HG03064 (cell line): ENCODE measurements around the gene SLC22A31.

Source experiments
- ATAC-seq: cut with Tn5 transposase; IDR thresholded peaks from one replicate; pipeline ENCODE4 v1.9.1; 2021; ENCODE audit warnings: low read depth; ENCODE audit not compliant: unreplicated experiment

SLC22A31 gene

DNA sequence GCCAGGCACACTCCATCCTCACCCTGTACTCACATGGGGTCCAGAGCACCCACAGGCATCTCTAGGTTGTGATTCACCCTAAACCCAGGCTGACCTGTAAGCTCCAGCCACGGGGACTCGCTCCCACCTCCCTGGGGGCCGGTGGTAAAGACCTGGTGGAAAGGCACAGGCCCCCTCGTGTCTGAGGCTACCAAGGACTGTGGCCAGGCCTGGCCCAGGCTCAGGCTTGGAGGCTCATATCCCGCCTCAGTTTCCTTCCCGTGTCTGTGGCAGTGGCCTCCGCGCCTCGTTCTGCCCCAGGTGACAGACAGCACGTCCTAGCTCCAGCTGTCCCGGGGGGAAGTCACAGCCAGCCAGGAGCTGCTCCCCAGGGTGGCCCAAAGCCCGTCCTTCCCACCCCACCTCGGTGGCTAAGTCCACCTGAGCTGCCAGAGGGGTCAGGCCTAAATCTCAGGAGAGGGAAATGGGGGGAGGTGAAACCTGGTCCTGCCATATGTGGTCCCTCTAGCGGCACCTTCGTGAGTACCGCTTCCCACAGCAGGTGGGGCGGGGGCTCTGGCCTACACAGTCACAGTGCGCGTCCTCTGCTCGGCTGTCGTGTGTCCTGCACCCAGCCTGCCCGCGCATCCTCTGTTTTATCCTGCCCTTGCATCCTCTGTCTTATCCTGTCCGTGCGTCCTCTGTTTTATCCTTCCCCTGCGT is 16.2 kb downstream of the SLC22A31 start:
- ATAC-seq = no peak

DNA sequence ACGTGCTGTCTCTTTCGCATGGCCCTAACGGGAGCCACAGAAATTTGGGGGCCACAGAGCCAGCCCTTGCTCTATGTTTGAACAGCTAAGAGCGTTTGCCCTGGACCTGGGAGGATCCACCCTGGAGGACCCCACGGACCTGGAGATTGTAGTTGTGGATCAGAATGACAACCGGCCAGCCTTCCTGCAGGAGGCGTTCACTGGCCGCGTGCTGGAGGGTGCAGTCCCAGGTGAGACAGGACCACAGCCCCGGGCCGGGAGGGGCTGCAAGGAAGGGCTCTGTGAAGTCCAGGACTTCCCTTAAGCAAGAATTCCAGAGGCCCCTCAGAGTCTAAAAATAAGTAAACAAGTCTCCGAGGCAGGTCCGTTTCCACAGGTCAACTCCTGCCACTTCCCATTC is 16.9 kb downstream of the SLC22A31 start:
- no peak for ATAC-seq

DNA sequence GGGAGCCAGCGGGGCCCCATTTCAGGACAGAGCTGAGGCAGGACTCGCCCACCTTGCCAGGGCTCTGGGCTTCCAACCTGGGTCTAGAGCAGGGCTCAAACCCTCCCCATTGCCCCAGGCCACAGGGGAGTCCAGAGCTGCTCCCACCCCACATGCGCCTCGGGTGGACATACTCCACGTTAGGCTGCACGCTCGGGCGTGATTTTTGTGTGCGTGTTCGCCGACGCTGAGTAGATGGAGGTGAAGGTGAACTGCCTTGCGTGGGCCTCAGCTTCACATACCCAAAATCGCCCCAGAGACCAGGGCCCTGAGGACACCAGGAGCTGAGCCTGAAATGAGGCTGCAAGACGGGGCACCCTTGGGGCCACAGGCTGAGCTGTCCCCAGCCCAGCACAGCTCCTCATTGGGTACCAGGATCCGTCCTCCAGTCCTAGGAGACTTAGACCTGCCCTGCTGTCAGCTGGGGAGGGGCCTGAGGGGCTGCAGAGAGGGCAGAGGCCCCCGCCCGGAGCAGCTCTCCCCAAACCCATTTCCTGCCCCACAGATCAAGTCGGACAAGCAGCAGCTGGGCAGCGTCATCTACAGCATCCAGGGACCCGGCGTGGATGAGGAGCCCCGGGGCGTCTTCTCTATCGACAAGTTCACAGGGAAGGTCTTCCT is 20.6 kb downstream of the SLC22A31 start:
- ATAC-seq = no peak

DNA sequence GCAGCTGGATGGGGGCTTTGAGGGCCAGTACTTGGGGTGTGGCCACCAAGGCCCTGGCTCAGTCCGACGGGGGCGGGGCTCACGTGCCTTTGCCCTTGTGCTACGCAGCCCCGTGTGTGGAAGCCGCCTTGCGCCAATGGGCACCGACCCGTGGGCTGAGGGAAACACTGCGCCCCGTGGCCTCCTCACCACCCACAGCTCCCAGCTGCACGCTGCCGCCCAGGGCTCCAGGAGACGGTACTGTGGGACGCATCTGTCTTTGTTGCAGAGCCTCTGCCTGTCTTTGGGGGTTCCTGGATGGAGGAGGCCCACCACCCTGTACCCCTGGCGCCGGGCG is 21.2 kb downstream of the SLC22A31 start:
- ATAC-seq = no peak

DNA sequence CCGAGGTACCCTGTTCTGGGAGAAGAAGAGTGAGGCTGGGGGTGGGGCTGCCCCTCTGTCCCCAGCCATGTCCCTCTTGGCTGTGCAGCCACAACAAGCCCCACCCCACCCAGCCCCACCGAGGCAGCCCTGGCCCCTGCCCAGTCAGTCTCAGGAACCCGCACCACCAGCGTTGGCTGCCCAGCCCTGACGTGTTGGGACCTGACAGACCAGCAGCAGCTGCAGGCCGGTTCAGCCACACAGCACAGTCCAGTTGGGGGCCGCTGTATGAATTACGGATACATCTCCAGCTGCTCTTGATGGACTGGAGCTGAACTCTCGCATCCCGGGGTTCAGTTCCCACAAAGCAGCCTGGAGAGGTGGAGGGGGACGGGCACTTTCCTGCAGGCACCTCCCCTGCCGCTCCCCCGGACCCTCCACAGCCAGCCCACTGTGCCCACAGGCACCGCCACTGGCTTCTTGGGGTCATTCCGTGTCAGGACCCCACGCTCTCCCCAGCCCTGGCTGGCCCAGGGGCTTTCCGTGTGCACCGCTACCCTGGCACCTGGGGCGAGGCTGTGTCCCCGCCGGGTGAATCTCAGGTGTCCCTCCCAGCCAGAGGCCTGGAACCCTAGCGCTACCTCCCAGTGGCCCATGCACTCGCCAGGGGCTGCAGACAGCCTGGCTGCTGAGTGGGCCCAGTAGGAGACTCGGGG is 21.7 kb downstream of the SLC22A31 start:
- no peak for ATAC-seq

DNA sequence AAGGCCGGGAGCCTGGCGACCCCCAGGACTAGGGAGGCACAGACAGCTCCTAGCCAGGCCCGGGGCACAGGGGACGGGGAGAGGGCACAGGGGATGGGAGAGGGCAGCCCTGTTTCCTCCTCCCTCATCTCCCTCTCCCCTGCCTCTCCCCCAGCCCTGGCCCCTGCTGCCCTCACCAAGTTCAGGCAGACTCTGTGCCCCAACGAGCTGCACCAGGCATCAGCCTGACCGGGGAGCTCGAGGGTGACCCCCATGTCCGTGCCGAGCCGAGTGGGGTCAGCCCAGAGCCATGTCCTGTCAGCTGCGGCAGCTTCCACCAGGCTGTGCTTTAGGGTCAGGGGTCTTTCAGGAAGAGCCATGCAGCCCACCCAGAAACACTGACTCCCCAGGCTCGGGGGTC is 22.8 kb downstream of the SLC22A31 start:
- ATAC-seq = no peak

DNA sequence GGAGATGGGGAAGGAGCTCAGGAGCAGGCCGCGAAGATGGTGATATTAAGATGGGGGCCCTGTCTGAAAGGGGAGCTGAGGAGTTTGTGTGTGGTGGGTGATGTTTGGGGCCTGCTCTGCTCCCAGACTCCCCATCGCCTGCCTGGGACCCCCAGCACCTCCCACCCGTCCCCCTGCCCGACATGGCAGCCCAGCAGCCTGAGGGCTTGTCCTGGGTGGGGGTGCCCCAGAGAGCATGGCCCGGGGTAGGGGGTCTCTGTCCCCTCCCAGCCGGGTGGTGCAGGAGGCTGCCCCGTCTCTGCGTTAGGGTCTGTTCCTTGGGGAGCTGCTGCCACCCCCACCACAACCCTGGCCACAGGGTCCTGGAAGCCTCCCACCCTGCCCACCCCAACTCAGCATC is 23.6 kb downstream of the SLC22A31 start:
- no peak for ATAC-seq

DNA sequence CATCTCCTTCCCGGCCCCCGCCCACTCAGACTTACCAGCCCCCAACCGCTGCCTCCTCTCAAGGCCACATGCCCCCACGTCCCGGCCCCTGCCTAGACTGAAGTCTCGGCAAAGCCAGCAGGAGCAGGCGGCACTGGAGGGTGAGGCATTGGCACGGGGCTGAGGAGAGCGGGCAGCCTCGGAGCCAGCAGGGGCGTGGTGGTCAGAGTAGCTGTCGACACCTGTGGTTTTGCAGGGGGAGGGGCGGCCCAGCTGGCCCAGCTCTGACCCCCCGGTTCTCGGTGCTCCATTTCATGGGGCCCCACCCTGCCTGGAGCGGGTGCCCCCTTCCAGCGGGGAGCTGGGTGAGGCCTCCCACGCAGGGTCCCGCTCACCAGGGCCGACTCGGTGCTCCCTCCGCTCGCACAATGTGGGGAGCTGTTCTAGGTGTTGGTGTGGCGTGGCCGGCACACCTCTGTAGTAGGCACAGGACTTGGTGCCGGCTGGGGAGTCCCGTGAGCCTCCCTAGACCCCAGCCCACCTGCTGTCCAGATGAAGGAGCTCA is 24.1 kb downstream of the SLC22A31 start:
- ATAC-seq = no peak

DNA sequence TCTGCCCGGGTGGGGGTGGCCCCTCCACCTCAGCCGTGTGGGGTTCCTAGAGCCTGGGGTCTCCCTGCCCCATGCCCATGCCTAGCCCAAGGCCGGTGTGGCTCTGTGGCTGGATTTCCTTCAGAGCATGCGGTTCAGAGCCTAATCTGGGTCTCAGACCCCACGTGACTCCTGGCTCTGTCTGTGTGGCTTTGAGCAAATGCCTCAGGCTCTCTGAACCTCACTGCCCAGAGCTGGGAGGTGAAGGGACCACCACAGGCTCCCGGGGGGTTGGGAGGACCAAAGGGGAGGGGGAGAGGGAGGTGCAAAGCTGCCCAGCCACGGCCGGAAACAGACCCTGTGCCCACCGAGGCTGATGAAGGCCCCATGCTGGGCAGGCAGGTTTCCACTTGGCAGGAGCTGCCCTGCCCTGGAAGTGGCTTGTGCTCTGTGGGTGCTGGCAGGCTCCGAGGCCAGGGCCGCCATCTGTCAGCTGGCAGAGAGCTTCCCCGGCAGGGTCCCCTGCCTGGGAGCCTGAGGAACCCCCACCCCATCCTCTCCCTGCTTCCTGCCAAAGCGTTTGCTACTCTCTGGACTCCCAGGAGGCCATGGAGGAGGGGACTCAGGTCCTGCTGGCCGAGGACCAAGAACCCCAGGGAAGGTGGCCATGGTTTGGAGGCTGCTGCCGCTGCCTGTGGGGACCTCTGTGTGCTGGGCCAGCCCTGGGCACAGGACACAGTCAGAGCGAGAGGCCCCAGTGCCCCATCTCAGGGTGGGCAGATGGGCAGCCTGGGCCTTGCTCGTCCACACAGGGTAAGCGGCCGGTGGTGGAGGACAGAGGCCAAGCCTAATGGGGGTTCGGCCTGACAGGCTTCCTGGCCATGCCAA is 24.8 kb downstream of the SLC22A31 start:
- no peak for ATAC-seq

DNA sequence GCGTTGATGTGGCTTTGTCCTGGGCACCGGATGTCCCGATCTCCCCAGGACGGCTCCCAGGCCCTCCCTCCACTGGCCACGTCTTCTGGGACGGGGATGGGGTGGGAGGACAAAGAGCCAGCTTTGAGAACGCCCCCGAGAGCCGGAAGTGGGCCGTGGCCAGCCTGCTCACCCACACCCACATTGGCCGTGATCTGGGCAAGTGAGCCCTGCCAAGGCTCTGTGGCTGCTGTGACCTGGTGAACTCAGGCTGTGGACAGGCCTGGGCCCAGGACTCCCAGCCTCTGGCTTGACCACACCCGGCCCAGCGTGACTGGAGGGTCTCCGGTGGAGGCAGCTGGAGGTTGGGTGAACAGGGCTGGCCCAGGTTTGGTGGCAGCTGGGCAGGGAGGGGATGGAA is 25.5 kb downstream of the SLC22A31 start:
- ATAC-seq = no peak

DNA sequence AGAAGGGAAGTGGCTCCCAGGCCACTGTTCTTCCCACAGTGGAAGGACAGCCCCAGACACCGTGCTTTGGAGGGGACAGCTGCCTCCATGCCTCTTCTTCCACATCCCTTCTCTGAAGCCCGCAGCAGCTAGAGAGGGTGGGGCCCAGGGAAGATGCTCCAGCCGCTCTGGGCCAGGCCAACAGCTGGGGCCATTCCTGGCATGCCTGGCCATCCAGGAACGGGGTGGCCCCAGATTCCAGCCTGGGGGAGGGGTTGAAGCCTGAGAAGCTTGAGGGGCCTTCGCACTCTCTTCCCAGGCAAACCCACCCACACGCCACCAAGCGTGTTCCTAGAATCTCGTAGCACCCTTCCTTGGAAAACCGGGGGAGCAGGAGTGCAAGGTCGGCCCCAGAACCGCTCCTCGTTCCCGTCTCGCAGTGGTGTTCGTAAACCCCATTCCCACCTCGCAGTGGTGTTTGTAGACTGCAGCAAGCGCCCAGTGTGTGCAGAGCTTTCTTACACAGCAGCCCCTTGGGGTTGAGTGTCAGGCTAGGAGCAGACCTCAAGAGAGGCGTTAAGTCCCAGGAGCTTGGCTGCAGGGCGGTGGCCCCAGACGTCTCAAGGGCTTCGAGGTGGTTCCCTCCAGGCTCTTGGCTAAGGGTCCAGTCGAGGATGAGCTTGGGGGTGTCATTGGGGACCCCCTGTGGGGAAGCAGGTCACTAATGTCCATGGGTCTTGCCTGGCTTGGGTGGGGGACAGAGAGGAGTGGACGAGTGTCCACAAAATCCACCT is 26.1 kb downstream of the SLC22A31 start:
- ATAC-seq = no peak

DNA sequence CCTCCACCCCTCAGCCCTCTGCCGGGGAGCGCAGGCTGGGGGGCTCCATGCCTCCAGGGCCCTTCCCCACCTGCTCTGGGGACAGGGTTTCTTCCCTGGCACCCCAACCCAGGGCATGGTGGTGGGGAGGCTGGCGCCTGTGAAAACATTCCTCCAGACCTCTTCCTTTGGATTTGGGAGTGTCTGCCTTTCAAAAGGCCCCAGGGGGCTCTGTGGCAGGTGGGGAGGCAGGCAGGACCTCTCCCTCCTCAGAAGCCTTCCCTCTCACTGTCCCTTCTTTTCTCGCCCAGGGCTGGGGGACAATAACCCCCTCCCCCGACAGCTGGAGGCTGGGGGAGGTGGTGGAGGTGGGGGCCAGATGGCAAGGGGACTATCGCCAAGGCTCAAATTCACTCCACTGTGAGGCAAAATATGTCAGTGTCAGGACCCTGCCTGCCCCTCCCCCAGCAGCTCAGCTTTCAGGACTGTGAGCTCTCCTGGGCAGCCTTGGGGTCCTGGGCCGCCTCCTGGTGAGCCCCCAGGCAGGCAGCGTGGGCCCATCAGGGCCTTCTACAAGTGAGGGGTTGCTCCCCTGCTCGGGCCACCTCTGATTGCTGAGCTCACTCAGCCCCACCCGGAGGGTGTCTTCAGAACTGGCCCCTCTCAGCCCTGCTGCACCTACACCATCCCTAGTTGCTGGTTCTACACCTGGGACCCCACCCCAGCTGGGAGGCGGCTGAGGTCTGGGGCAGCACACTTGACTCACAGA is 27.0 kb downstream of the SLC22A31 start:
- ATAC-seq = no peak

DNA sequence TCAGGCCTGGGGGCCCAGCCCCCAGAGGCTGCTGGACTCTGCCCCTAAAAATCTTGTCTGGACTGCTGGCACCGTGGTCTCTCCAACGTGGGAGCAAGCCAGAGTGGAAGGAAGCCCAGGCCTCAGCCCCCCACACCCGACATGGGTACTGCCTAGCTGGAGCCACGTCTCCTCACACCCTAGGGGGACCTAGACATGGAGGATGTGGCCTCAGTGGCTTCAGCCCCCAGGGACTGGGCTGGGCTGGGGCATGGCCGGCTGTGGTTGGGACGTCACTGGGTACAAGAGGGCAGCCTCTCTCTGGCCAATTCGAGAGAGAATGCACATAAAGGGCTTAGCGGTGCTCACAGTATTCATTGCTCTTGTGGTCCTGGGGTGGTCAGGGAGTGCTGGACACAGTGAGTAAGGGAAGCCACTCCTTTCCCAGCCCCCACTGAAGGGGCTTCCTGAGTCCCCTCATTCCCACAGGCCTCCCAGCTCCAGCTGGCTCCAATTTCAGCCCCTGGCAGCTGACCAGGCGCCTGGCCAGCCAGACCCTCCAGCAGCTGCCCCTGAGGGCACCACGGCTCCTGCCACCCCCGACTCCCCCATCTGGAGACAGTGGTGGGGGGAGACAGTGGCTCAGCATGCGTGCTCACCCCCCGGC is 27.7 kb downstream of the SLC22A31 start:
- ATAC-seq = no peak

DNA sequence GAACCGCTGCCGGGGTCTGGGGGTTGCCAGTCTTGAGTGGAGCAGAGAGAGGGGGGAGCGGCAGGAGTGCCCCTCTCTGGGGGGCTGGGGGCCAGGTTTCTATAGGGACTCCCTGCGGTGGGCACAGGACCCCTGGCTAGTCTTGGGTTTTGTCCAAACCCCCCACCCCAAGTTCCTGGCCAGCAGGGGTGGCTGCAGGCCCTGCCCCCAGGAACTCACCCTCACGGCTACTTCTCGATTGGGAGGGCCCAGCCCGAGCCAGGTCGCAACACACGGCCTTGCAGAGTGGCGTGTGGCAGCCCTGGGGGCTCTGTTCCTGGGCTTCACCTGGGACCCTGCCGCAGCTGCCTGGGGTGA is 28.2 kb downstream of the SLC22A31 start:
- ATAC-seq = no peak

DNA sequence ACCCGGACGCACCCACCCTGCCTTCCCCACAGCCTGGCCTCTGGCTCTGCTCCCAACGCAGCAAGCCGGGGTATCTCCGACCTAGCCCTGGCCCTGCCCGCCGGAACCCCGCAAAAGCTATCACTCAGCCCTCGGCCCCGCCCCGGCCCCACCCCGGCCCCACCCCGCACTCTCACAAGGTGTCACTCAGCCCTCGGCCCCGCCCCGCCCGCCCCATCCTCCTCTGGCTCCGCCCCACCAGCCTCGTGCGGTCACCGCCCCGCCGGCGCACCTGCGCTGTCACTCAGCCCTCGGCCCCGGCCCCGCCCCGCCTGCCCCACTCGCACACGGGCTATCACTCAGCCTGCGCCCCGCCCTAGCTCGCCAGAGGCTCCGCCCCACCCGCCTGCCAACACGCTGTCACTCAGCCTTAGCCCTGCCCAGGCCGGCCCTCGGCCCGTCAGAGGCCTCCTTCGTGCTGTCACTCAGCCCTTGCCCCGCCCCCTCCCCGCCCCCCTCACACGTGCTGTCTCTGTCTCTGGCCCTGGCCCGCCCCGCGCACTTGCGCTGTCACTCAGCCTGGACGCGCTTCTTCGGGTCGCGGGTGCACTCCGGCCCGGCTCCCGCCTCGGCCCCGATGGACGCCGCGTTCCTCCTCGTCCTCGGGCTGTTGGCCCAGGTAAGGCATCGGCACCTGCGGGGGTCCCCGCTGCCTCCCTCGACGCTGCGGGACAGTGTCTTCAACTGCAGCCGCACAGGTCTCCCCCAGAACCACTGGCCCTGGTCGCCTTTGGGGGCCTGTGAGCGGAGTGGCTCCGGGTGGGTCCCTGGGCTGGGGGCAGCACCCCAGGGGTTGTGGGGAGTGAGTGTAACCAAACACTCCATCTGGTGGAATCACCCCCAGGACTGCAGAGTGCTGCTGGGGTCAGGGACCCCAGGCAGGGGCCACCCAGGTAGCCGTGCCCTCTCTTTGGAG is 28.8 kb downstream of the SLC22A31 start, which contains the start of gene CDH15:
Gene CDH15, plus strand, starts transcription at position 533 of the 955 bp plus-strand sequence. Its CDS starts 84 bp downstream, at position 617.
- peak; percentile 71 for ATAC-seq

DNA sequence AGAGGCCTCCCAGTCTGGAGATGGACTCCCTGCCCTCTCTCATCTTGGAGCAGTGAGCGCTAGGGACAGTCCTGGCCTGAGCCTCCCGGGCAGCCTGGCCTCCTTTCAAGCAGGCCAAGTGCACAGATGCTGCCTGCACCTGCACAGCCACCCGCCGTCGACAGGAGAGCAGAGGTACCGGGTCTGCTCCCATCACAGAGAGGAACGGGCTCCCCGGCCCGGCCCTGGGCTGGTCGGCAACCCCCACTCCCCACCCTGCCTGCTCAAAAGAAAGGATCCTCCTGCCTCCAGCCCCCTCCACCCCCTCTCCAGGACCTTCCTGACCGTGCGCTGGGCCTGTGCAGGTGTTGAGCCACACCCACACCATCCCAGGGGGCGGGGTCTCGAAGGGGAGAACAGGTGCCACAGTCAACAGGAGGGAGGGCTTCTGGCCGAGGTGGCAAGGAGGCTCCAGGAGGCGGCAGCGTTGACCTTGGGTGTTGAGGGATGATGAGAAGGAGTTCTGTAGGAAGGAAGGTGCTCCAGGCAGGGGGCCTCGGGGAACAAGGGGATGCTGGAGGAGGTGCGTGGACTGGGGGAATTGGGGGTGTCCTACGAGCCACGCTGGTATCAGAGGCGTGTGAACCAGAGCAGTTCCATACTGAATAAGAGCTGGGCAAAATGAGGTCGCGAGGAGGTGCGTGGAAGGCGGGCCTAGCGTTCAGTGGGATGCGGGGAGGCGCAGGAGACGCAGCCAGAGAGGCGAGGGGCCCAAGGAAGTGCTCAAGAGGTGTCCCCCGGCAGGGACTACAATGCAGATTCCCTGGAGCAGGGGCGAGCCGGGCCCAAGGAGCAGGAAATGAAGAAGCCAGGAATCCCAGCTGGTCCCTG is 29.8 kb downstream of the SLC22A31 start:
- no peak for ATAC-seq

DNA sequence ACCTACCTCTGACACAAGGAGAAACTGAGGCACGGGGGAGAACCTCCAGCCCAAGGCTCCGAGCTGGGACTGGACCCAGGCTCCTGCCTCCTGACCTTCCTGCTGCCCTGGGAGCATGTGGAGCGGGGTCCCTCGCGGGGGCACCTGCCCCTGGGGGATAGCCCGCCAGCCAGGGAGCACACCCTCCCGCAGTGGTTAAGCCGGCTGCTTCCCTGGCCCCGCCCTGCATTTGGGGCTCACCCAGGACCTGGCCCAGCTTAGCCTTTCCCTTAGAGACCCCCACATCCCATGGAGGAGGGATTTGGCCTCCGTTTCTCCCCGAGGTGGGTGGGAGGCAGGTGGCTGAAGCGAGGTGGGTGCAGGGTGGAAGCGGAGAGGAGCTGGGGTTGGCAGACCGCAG is 30.6 kb downstream of the SLC22A31 start:
- no peak for ATAC-seq
